ELF-1 (cell line): ENCODE data around the gene RAPGEF6.
"Not testable (repeated sequence)": the region's sequence is repeated elsewhere in the genome, so short reads cannot be mapped to it uniquely, and the experiment has no call there.

ENCODE experiments used
- DNase-seq: peaks from one replicate; pipeline ENCODE4 v3.0.0-alpha.2; 2016; ENCODE audit warnings: low read depth, low spot score

The RAPGEF6 gene

DNA sequence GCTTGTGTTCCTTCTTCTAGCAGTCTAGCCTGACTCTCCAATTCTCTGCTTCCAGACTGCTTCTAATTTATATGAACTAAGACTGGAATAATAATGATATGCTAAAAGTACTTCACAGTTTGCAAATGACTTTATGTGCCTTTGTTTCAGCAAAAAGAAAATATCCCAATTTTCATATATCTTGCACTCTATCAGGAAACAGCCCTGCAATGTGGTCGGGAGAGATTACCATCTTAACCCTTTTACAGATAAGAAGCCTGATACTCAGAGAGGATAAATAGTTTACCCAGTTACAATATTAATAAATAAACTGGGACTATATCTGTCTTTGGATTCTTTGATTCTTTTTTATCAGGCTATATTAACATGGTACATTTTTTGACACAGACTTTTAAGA, 245.2 kb downstream of the RAPGEF6 start:
- no peak for DNase-seq

DNA sequence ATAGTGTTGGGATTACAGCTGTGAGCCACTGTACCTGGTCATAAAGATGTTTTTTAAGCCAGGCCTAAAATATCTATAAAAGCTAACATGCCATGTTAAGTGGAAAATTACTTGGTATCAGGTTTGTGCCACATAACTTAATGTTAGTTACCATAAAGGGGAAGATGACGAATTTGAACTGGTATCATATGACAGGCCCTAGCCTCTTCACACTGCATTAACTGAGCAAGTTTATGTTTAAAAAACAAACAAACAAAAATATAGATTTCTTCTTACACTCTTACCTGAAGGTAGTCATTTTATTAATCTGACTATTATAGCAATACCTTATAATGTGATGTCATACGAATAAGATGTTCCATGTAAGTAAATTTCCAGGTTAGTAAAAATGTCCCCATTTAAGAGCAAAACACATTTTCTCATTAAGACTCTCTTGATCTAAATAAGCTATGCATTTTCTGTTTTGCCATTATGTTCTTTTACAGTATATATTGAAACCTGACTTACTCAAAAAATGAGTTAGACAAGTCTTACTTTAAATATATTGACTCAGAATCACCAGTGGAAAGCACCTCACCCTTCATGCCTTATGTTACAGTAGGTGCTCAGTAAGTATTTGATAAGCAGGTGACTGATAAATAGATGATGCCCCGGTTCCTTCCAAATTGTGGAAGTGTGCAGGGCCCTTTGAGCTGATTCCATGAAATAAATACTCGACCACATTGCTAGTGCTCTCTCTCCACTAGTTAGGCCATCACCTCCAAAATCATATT, 245.7 kb downstream of the RAPGEF6 start:
- no peak for DNase-seq

DNA sequence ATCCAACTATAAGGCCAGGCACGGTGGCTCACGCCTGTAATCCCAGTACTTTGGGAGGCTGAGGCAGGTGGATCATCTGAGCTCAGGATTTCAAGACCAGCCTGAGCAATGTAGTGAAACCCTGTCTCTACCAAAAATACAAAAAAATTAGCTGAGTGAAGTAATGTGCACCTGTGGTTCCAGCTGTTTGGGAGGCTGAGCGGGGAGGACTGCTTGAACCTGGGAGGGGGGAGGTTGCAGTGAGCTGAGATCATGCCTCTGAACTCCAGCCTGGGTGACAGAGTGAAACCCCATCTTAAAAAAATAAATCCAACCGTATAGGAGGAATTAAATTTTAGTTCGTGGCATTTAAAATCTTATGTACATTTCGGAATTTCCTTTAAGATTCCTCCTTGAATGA, 247.8 kb downstream of the RAPGEF6 start:
- no peak for DNase-seq

DNA sequence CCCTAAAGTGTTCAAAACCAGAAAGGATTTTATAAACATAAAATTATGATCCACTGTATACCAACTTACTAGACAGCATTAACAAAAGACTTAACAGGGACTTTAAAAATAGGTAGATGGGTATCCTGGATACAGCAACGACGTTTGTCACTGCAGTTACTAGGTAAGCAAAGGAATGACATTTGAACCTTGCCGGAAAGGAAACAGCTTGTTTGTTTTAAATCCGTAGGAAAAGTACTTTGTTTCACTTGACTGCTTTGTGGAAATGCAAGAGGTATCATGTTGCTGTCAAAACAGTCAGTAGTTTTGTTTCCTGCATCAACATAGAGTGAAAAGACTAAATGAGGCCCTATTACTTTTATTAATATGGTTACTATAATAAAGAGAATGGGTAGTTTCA, 248.2 kb downstream of the RAPGEF6 start:
- DNase-seq = no peak

DNA sequence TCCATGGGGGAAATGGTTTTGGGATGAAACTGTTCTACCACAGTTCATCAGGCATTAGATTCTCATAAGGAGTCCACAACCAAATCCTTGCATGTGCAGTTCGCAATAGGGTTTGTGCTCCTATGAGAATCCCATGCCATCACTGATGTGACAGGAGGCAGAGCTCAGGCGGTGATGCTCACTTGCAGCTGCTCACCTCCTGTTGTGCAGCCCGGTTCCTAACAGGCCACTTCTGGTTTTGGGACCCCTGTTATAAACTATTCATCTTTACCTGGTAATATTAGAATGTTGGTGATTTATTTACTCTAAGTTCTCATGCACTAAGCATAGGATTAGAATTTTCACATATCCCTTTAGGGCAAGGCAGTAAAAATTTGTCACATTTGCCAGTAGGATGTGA, 248.9 kb downstream of the RAPGEF6 start:
- no peak for DNase-seq

DNA sequence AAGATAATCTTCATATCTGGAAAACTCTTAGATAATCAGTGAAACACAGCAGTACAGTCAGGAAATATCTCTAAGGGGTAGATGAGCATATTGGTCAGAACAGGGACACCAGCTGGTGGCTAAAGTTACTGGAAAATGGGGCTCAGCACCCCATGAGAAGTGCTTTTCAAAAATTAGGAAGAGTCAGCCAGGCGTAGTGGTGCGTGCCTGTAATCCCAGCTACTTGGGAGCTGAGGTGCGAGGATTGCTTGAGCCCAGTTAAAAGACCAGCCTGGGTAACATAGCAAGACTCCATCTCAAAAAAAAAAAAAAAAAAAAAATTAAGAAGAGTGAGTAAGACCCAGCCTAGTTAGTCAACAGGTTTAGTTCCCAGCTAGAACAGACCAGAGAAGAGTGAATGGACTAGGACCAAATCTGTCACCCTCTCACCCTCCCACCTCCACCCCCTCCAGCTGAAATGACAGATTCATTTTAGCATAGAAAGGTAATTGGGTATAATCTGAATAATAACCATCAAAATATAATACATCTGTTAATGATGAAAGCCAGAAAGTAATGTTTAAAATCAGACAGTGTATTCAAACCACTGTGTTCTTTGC, 250.3 kb downstream of the RAPGEF6 start:
- DNase-seq = no peak

DNA sequence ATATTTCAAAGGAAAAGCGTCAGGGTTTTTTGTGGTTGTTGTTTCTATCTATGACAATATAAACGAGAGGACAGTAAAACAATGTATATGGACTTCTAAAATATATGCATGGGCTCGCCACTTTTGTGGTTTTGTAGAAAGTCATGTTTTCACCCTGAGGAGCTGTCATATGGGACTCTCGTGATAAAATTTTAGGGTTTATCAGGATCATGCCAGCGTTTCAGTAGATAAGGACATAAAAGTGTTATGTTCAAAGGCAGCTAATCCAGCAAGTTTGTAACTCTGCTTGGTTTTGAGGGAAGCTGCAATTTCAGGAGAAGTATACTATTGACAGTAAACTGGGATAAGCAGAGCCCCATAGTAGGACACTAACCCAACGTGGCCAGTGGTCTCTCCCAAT, 250.9 kb downstream of the RAPGEF6 start:
- no peak for DNase-seq

DNA sequence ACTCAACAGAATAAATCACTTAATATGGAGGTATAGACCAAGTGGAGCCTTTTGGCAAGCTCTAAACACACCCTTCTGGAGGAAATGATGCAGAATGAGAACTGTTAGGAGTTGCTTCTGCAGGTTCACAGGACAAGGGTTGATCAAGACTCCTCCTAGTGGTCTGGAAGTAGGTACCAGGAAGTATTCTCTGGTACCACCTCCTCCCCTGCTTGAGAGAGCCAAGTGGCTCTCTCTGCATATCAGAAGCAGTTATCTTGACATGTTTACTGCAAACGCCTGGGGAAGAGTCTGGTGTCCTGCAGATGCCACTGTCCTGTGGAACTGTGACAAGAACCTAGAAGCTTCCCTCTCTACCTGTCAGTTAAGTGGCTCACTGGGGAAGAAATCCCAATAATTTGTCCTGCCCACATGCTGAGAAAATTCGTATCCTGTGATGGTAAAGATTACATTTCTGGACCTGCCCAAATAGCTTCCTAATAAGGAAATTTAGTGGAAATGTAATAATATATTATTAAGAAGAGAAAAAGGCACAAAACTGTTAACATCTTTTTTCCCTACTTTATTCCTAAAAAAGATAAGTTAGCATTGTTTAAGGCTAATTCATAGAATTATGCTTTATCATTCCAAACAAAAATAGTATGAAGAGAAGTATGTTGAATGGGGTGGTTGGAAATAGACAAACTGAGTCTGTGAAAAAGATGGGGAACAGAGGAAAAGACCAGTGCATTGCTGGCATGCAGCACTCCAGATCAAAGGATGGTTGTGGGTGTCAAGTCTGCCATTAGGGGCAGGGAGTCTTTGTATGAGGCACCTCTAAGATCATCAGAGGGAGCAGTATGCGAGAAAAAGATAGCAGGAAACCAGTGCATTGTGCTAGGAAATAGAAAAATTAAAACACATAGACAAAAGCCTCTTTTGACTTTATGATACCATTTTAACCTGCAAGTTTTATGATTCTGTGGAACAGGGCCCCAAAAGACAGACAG, 252.3 kb downstream of the RAPGEF6 start:
- peak; percentile 82 for DNase-seq

DNA sequence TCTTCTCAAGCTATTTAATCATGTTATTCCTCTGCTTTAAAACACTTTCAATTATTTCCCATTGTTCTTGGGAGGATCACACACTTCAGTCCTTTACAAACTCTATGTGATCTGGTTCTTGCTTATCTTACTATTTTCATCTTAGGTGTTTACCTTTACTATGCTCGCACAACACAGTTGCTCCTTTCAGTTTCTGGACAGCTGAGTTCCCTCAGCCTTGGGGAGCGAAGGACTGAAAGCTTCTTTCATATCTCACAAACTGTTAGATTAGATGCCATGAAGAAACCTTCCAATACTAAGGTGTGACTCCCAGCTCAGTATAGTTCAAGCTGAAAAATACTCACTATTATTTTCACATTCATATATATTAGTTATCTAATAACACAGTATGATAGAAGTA, 253.3 kb downstream of the RAPGEF6 start:
- DNase-seq = no peak

DNA sequence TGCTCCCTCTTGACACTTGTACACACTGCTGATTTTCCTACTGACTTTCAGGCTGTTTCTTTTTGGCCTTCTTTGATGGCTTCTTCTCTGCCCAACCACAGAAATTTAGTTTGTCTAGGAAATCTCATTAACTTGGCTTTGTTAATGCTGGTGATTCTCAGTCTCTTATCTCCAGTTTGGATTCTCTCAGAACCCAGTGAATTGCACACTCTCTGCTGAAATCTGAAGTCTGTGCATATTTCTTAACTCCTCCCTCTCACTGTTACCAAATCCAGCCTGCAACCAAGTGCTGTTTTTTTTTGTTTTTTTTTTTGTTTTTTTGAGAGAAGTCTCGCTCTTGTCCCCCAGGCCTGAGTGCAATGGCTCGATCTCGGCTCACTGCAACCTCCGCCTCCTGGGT, 254.0 kb downstream of the RAPGEF6 start:
- DNase-seq = no peak

DNA sequence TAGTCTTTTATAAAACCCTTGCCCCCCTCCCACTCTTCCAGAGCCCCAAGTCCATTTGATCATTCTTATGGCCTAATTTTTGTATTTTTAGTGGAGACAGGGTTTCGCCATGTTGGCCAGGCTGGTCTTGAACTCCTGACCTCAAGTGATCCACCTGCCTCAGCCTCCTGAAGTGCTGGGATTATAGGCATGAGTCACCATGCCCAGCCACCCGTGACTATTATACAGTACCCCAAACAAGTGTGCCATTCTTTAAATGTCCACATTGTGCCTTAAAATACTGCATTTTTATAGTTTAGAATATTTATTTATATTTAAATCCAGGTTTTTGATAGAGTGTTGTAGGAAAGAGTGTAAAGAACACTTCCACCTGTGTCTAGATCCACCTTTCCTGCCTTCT, 254.8 kb downstream of the RAPGEF6 start:
- DNase-seq = not testable (repeated sequence)

DNA sequence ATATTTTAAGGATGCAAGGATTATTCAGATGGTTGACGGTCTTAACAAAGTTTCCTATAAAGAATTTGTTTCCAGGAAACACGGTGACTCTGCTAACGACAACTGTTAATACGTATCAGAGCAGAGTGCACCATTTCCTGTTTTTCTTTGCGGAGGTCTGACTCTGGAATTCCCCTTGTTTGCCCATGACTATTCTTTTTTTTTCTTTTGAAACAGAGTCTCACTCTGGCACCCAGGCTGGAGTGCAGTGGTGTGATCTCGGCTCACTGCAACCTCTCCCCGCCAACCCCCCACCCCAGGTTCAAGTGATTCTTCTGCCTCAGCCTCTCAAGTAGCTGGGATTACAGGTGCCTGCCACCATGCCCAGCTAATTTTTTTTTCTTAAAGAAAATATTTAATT, 255.3 kb downstream of the RAPGEF6 start:
- no peak for DNase-seq

DNA sequence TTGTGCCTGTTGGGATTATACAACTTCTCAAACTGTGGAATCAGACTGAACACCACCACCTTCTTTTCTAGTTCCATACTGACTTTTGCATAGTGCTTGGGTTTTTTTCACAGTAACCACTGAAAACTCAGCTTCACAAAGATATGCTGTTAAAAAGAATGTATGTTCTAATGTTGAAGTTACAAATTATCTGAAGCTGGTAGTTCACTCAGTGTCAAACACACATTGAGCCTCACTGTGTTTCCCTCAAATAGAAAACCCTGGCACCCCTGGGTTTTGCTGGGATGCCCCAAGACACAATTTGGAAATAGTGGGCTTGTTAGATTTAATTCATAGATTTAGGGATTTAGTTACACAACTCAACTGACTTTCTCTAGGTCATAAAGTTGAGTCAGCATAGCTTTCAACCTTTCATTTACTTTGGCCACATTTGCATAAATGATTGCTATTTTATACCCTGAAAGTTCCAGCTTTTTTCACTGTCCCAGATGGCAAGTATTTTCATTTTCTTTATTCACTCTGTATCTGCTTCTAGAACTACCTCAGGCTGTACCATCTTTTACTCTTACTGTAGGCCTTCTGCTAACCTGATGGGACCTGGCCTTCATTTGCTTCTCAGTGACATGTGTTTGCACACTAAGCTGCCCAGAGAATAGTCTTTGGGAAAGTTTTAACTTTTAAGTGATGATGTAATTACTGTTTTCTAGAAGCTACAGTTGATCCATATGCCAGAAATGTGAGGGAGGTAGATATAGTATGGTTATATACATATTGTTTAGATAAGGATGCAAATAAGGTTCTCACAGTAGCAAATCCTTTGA, 256.1 kb downstream of the RAPGEF6 start:
- DNase-seq = no peak

DNA sequence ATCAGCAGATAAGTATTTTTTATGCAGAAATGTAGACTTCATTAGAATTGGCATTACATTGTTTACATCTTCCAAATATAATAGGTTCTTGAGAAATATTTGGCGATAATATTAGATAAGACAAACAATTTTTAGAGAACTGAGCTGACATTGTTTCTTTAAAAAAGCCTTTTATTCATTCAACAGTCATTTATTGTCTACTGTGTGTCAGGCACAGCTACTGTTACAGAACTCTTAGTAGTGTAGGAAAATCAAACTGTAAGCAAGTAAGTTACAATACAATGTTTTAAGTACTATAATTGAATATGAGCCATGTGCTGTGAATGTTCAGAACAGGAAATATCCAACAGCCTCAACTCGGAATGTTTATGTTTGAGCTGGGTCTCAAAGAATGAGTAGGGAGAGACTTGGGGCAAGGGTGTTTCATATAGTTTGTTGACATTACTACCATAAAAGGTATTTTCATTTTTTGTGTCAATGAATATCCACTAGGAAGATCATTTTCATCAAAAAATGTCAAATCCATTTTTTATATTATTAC, 257.2 kb downstream of the RAPGEF6 start:
- DNase-seq = no peak

DNA sequence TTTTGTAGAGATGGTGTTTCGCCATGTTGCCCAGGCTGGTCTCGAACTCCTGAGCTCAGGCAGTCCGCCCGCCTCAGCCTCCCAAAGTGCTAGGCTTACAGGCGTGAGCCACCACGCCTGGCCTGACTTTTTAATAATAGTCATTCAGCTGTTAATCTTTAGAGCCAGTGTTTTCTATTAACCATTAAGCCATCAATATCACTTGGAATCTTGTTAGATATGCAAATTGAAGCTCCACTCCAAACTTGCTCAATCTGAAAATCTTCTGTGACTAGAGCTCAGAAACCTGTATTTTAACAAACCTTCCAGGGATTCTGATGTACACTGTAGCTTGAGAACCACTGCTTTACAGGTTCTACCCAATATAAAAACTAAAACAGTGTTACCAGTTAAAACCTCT, 257.7 kb downstream of the RAPGEF6 start:
- DNase-seq = no peak

DNA sequence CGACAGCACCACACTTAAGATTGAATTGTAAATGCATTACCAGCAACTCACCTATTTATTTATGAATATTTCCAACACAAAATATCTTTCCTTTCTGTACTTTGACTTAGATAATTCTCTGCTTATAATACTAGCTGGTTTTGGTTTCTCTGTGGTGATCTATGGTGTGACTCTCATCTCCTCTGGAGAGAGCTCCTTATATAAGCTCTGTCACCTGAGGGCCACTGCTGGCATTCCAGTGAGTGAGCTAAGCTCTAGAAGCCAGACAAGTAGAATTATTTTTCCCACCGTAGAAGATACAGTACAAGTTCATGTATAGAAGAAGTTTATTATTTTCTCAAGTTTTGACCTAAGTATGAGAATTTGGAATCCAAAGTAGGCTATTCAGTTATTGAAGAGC, 259.7 kb downstream of the RAPGEF6 start:
- no peak for DNase-seq
